ENCODE results near the gene TFRC.
"Not testable (repeated sequence)": the region's sequence is repeated elsewhere in the genome, so short reads cannot be mapped to it uniquely, and the experiment has no call there.

TFRC gene

GRCh38 chr3:196081834-196082618, at the start of gene TFRC:
TSS of gene TFRC (minus strand) at chr3:196082090. CDS start at chr3:196077099, 4,991 bp downstream.
- peak; percentile 96 for DNase-seq (ENCODE audit: low read depth)

- no peak for DNase-seq (ENCODE audit: low read depth)
Observed at GRCh38 chr3:196128172-196128843, 46.4 kb upstream of the TFRC start.

- no peak for DNase-seq (ENCODE audit: low read depth)
Observed at GRCh38 chr3:196127308-196128040, 45.6 kb upstream of the TFRC start.

GRCh38 chr3:196124608-196125007, 42.7 kb upstream of the TFRC start:
- no peak for DNase-seq (ENCODE audit: low read depth)

GRCh38 chr3:196122688-196123046, 40.8 kb upstream of the TFRC start:
- DNase-seq (ENCODE audit: low read depth) = no peak

GRCh38 chr3:196122021-196122687, 40.3 kb upstream of the TFRC start:
- DNase-seq (ENCODE audit: low read depth) = no peak

GRCh38 chr3:196121066-196121465, 39.2 kb upstream of the TFRC start:
- no peak for DNase-seq (ENCODE audit: low read depth)

GRCh38 chr3:196120291-196120951, 38.5 kb upstream of the TFRC start:
- DNase-seq (ENCODE audit: low read depth) = no peak

- no peak for DNase-seq (ENCODE audit: low read depth)
Observed at GRCh38 chr3:196117809-196118208, 35.9 kb upstream of the TFRC start.

GRCh38 chr3:196115678-196116083, 33.8 kb upstream of the TFRC start:
- DNase-seq (ENCODE audit: low read depth) = no peak

- no peak for DNase-seq (ENCODE audit: low read depth)
Observed at GRCh38 chr3:196111939-196112386, 30.1 kb upstream of the TFRC start.

GRCh38 chr3:196108075-196108743, 26.3 kb upstream of the TFRC start:
- DNase-seq (ENCODE audit: low read depth) = no peak

GRCh38 chr3:196104707-196105106, 22.8 kb upstream of the TFRC start:
- DNase-seq (ENCODE audit: low read depth) = not testable (repeated sequence)

- not testable (repeated sequence) for DNase-seq (ENCODE audit: low read depth)
Observed at GRCh38 chr3:196098365-196098980, 16.6 kb upstream of the TFRC start.

- DNase-seq (ENCODE audit: low read depth) = no peak
Observed at GRCh38 chr3:196097373-196098154, 15.7 kb upstream of the TFRC start.

- no peak for DNase-seq (ENCODE audit: low read depth)
Observed at GRCh38 chr3:196096382-196096953, 14.6 kb upstream of the TFRC start.

GRCh38 chr3:196093317-196094111, 11.6 kb upstream of the TFRC start:
- DNase-seq (ENCODE audit: low read depth) = no peak

GRCh38 chr3:196087906-196088305, 6.0 kb upstream of the TFRC start:
- DNase-seq (ENCODE audit: low read depth) = no peak

- DNase-seq (ENCODE audit: low read depth) = no peak
Observed at GRCh38 chr3:196082619-196082971, 705 bp upstream of the TFRC start.
